Measurements from ENCODE around the gene GLIPR1. TPM values are rescaled to one million over a fixed set of nuclear protein-coding genes. Genes with fewer than 3 reads are reported as not detected.

The GLIPR1 gene
- polyA plus RNA-seq, 1 donor from 2014 or later = 0.12 TPM

- no peak overlapping the region for H3K4me3 ChIP-seq (ENCODE audit: low read length)
- no peak overlapping the region for H3K27ac ChIP-seq (ENCODE audit: low read length)
- peaks cover 4% of the 10 kb centered on the region for H3F3A ChIP-seq (ENCODE audit: insufficient read depth, low read length, poor library complexity, severe bottlenecking)
- H3K27me3 ChIP-seq (ENCODE audit: insufficient read depth, low read depth, low read length) = no peaks in the 10 kb centered on the region
- no peaks in the 10 kb centered on the region for H4K20me1 ChIP-seq (ENCODE audit: insufficient read depth)
- TF ChIP-seq CTCF (IDR thresholded peaks at IDR 0.05; ENCODE audit: poor library complexity, severe bottlenecking) (no peak), RAD21 (conservative IDR thresholded peaks at IDR 0.05) (no peak), EP300 (conservative IDR thresholded peaks at IDR 0.05; ENCODE audit: poor library complexity, severe bottlenecking) (no peak), EZH2 (IDR thresholded peaks at IDR 0.05; ENCODE audit: borderline replicate concordance, insufficient read depth, low read length, poor library complexity, severe bottlenecking) (no peak), TAF1 (IDR thresholded peaks at IDR 0.05; ENCODE audit: low read depth) (no peak), SMC3 (conservative IDR thresholded peaks at IDR 0.05; ENCODE audit: poor library complexity) (no peak), MXI1 (conservative IDR thresholded peaks at IDR 0.05; ENCODE audit: poor library complexity, severe bottlenecking) (no peak), POLR2AphosphoS5 (IDR thresholded peaks at IDR 0.05) (no peak), REST (IDR thresholded peaks at IDR 0.05; ENCODE audit: borderline replicate concordance) (no peak)
- no peak overlapping the region for H2AFZ ChIP-seq (ENCODE audit: low read depth, low read length)
- no peaks in the 10 kb centered on the region for H3K9me2 ChIP-seq (ENCODE audit: insufficient read depth, low read length)
- H3K36me3 ChIP-seq (ENCODE audit: insufficient read depth, low read length) = no peaks in the 10 kb centered on the region
- no peaks in the 10 kb centered on the region for H3K9me3 ChIP-seq (ENCODE audit: low read length)
- no peaks in the 10 kb centered on the region for H3K79me2 ChIP-seq (replicated peaks; ENCODE audit: insufficient read depth, low read length)
- no peak overlapping the region for H3K4me2 ChIP-seq (ENCODE audit: low read length)
- no peak overlapping the region for H3K9ac ChIP-seq (ENCODE audit: low read length)
Observed at GRCh38 chr12:75528692-75529091, 48.1 kb downstream of the GLIPR1 start.

GRCh38 chr12:75529316-75529715 lies 48.8 kb downstream of the GLIPR1 start:
- H3K4me3 ChIP-seq (ENCODE audit: low read length) = no peak overlapping the region
- H3K79me2 ChIP-seq (replicated peaks; ENCODE audit: insufficient read depth, low read length) = no peaks in the 10 kb centered on the region
- H3K9me2 ChIP-seq (ENCODE audit: insufficient read depth, low read length) = no peaks in the 10 kb centered on the region
- H3K9ac ChIP-seq (ENCODE audit: low read length) = no peak overlapping the region
- H3K27me3 ChIP-seq (ENCODE audit: insufficient read depth, low read depth, low read length) = no peaks in the 10 kb centered on the region
- no peak overlapping the region for H2AFZ ChIP-seq (ENCODE audit: low read depth, low read length)
- no peak overlapping the region for H3K27ac ChIP-seq (ENCODE audit: low read length)
- no peaks in the 10 kb centered on the region for H3K9me3 ChIP-seq (ENCODE audit: low read length)
- H4K20me1 ChIP-seq (ENCODE audit: insufficient read depth) = no peaks in the 10 kb centered on the region
- H3F3A ChIP-seq (ENCODE audit: insufficient read depth, low read length, poor library complexity, severe bottlenecking) = peaks cover 4% of the 10 kb centered on the region
- H3K4me2 ChIP-seq (ENCODE audit: low read length) = no peak overlapping the region
- TF ChIP-seq EZH2 (IDR thresholded peaks at IDR 0.05; ENCODE audit: borderline replicate concordance, insufficient read depth, low read length, poor library complexity, severe bottlenecking) = no peak
- no peak for TF ChIP-seq POLR2AphosphoS5 (IDR thresholded peaks at IDR 0.05)
- TF ChIP-seq SMC3 (conservative IDR thresholded peaks at IDR 0.05; ENCODE audit: poor library complexity) = no peak
- no peak for TF ChIP-seq REST (IDR thresholded peaks at IDR 0.05; ENCODE audit: borderline replicate concordance)
- TF ChIP-seq EP300 (conservative IDR thresholded peaks at IDR 0.05; ENCODE audit: poor library complexity, severe bottlenecking) = no peak
- no peak for TF ChIP-seq TAF1 (IDR thresholded peaks at IDR 0.05; ENCODE audit: low read depth)
- no peak for TF ChIP-seq CTCF (IDR thresholded peaks at IDR 0.05; ENCODE audit: poor library complexity, severe bottlenecking)
- no peak for TF ChIP-seq MXI1 (conservative IDR thresholded peaks at IDR 0.05; ENCODE audit: poor library complexity, severe bottlenecking)
- no peak for TF ChIP-seq RAD21 (conservative IDR thresholded peaks at IDR 0.05)
- H3K36me3 ChIP-seq (ENCODE audit: insufficient read depth, low read length) = no peaks in the 10 kb centered on the region
